ENCODE measurements around the gene TMED1.

GRCh38 chr19:10796653-10797052, 39.4 kb downstream of the TMED1 start:
- TF ChIP-seq POLR2AphosphoS5 (IDR thresholded peaks at IDR 0.05; ENCODE audit: low read depth, low read length) (no peak), SIN3A (IDR thresholded peaks at IDR 0.05; ENCODE audit: borderline replicate concordance, insufficient read depth, low read depth, low read length) (no peak)
- TF ChIP-seq, protein P1, sequence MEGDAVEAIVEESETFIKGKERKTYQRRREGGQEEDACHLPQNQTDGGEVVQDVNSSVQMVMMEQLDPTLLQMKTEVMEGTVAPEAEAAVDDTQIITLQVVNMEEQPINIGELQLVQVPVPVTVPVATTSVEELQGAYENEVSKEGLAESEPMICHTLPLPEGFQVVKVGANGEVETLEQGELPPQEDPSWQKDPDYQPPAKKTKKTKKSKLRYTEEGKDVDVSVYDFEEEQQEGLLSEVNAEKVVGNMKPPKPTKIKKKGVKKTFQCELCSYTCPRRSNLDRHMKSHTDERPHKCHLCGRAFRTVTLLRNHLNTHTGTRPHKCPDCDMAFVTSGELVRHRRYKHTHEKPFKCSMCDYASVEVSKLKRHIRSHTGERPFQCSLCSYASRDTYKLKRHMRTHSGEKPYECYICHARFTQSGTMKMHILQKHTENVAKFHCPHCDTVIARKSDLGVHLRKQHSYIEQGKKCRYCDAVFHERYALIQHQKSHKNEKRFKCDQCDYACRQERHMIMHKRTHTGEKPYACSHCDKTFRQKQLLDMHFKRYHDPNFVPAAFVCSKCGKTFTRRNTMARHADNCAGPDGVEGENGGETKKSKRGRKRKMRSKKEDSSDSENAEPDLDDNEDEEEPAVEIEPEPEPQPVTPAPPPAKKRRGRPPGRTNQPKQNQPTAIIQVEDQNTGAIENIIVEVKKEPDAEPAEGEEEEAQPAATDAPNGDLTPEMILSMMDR (IDR thresholded peaks at IDR 0.05): no peak
- TF ChIP-seq, protein P2, sequence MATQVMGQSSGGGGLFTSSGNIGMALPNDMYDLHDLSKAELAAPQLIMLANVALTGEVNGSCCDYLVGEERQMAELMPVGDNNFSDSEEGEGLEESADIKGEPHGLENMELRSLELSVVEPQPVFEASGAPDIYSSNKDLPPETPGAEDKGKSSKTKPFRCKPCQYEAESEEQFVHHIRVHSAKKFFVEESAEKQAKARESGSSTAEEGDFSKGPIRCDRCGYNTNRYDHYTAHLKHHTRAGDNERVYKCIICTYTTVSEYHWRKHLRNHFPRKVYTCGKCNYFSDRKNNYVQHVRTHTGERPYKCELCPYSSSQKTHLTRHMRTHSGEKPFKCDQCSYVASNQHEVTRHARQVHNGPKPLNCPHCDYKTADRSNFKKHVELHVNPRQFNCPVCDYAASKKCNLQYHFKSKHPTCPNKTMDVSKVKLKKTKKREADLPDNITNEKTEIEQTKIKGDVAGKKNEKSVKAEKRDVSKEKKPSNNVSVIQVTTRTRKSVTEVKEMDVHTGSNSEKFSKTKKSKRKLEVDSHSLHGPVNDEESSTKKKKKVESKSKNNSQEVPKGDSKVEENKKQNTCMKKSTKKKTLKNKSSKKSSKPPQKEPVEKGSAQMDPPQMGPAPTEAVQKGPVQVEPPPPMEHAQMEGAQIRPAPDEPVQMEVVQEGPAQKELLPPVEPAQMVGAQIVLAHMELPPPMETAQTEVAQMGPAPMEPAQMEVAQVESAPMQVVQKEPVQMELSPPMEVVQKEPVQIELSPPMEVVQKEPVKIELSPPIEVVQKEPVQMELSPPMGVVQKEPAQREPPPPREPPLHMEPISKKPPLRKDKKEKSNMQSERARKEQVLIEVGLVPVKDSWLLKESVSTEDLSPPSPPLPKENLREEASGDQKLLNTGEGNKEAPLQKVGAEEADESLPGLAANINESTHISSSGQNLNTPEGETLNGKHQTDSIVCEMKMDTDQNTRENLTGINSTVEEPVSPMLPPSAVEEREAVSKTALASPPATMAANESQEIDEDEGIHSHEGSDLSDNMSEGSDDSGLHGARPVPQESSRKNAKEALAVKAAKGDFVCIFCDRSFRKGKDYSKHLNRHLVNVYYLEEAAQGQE (IDR thresholded peaks at IDR 0.05; ENCODE audit: insufficient read depth in 1 of 2, low read depth in 2 of 2, low read length in 1 of 2): no peak
